Peyer's patch (tissue), 4 donors: ENCODE data around the gene C14orf119.

Source experiments
- CTCF ChIP-seq, 6 experiments: fragments of 450-650 bp in 4 of 6; fragments of 200-600 bp in 2 of 6; sonication (generic) in 1 of 6; IDR thresholded peaks; one replicate each; pipeline ENCODE4 v1.5.1; 2017 to 2019; ENCODE audit warnings: antibody characterized with exemption in 6 of 6, mild to moderate bottlenecking in 3 of 6, moderate library complexity in 1 of 6
- POLR2A ChIP-seq, 2 donors: fragments of 450-650 bp; IDR thresholded peaks; one replicate each; pipeline ENCODE4 v1.5.1; 2017; ENCODE audit warnings: antibody characterized with exemption in 2 of 2, mild to moderate bottlenecking in 2 of 2, moderate library complexity in 2 of 2

GRCh38 chr14:23120541-23121251 is 25.4 kb downstream of the C14orf119 start:
- no peak for TF ChIP-seq POLR2A (IDR thresholded peaks at IDR 0.05)
- TF ChIP-seq CTCF (IDR thresholded peaks at IDR 0.05), result peak; percentile 99 to 100 (median 100)
